Neural progenitor cell (in vitro differentiated cells): ENCODE results near the gene IKBKE. TPM values are rescaled to one million over a fixed set of nuclear protein-coding genes. Genes with fewer than 3 reads are reported as not detected.

Experiments
- DNase-seq: peaks from one replicate; pipeline ENCODE4 v3.0.0-alpha.2; 2016; ENCODE audit warnings: low spot score
- H2AFZ ChIP-seq: fragments of 200-600 bp; sonication (generic); replicated peaks from 2 replicates; pipeline ENCODE4 v1.6.1; 2016; ENCODE audit warnings: antibody characterized with exemption
- H3F3A ChIP-seq: fragments of 200-600 bp; sonication (generic); 2 replicates; pipeline ENCODE4 v1.6.1; 2016; ENCODE audit warnings: antibody characterized with exemption, low read depth
- H3K27ac ChIP-seq: fragments of 200-600 bp; sonication (generic); 2 replicates; pipeline ENCODE4 v1.5.1; 2016; ENCODE audit warnings: mild to moderate bottlenecking
- H3K27me3 ChIP-seq: fragments of 200-600 bp; sonication (generic); 2 replicates; pipeline ENCODE4 v1.6.1; 2016; ENCODE audit warnings: mild to moderate bottlenecking, moderate library complexity
- H3K36me3 ChIP-seq: fragments of 200-600 bp; sonication (generic); 2 replicates; pipeline ENCODE4 v1.5.1; 2016
- H3K4me1 ChIP-seq: fragments of 200-600 bp; sonication (generic); 2 replicates; pipeline ENCODE4 v1.6.1; 2016; ENCODE audit warnings: mixed run types
- H3K4me2 ChIP-seq: fragments of 200-600 bp; sonication (generic); 2 replicates; pipeline ENCODE4 v1.6.1; 2016
- H3K4me3 ChIP-seq: fragments of 200-600 bp; sonication (generic); 2 replicates; pipeline ENCODE4 v1.5.1; 2016
- H3K79me2 ChIP-seq: fragments of 200-600 bp; sonication (generic); 2 replicates; pipeline ENCODE4 v1.6.1; 2016; ENCODE audit warnings: low read depth
- H3K9ac ChIP-seq: fragments of 200-600 bp; sonication (generic); 2 replicates; pipeline ENCODE4 v1.6.1; 2016
- H3K9me3 ChIP-seq: fragments of 200-600 bp; sonication (generic); 2 replicates; pipeline ENCODE4 v1.5.1; 2016; ENCODE audit warnings: low read depth
- H4K20me1 ChIP-seq: fragments of 200-600 bp; sonication (generic); 2 replicates; pipeline ENCODE4 v1.6.1; 2016; ENCODE audit warnings: low read depth
- H3K27ac Mint-ChIP-seq: 3 replicates; pipeline ENCODE4 v1.8.0; 2021; ENCODE audit warnings: mixed read lengths
- H3K27me3 Mint-ChIP-seq: 2 replicates; pipeline ENCODE4 v1.8.0; 2022; ENCODE audit warnings: low read depth, mild to moderate bottlenecking, inconsistent platforms, moderate library complexity, mixed read lengths; ENCODE audit not compliant: insufficient read depth
- H3K36me3 Mint-ChIP-seq: 3 replicates; pipeline ENCODE4 v1.8.0; 2021; ENCODE audit warnings: mixed read lengths
- H3K4me1 Mint-ChIP-seq: 3 replicates; pipeline ENCODE4 v1.8.0; 2021; ENCODE audit warnings: mixed read lengths
- H3K4me3 Mint-ChIP-seq: 3 replicates; pipeline ENCODE4 v1.8.0; 2021; ENCODE audit warnings: mild to moderate bottlenecking, moderate library complexity, mixed read lengths
- H3K9me3 Mint-ChIP-seq: 3 replicates; pipeline ENCODE4 v1.8.0; 2020; ENCODE audit warnings: mixed read lengths
- EZH2 ChIP-seq: fragments of 200-600 bp; sonication (generic); IDR thresholded peaks from 2 replicates; pipeline ENCODE4 v1.6.1; 2017; ENCODE audit warnings: antibody characterized with exemption, mild to moderate bottlenecking, moderate library complexity
- EZH2phosphoT487 ChIP-seq: fragments of 200-600 bp; sonication (generic); IDR thresholded peaks from 2 replicates; pipeline ENCODE4 v1.6.1; 2017; ENCODE audit warnings: antibody characterized with exemption
- total RNA-seq: library from RNA; depleted of rRNA; stranded (reverse); fragments of >200 nt; gene quantifications from 2 replicates; pipeline ENCODE4 v1.2.3, GENCODE V29; 2015; ENCODE audit warnings: low replicate concordance
- TF ChIP-seq, protein P1 (sequence below): fragments of 200-600 bp; sonication (generic); IDR thresholded peaks from 2 replicates; pipeline ENCODE4 v1.5.1; 2017; ENCODE audit warnings: antibody characterized with exemption, mild to moderate bottlenecking

IKBKE gene
- total RNA-seq, 1 donor from 2014 or later, result 0.26 TPM

DNA sequence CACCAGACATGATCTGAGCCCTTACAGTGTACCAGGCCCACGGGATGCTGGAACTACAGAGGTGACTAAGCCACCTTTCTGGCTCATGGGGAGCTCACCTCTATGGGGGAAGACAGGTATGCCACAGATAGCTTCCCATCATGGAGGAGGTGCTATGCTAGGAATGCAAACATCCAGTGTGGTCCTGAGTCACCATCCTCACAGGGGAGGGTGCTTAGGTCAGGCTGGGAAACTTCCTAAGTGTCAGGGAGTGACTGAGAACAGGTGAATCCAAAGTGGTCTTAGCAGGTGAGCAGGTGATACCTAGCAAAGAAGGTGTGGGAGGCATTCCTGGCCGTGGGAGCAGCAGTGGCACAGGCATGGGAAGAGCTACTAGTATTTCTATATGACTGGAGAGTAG is 28.4 kb downstream of the IKBKE start:
- H3K4me2 ChIP-seq, result no peak overlapping the region
- Mint-ChIP-seq H3K4me1 (no peaks in the 10 kb centered on the region), H3K27me3 (peaks cover 2% of the 10 kb centered on the region), H3K27ac (no peak overlapping the region), H3K36me3 (no peaks in the 10 kb centered on the region), H3K9me3 (no peaks in the 10 kb centered on the region), H3K4me3 (no peak overlapping the region)
- H3K79me2 ChIP-seq, result no peaks in the 10 kb centered on the region
- peaks cover 6% of the 10 kb centered on the region for H3K4me1 ChIP-seq
- TF ChIP-seq, protein P1, sequence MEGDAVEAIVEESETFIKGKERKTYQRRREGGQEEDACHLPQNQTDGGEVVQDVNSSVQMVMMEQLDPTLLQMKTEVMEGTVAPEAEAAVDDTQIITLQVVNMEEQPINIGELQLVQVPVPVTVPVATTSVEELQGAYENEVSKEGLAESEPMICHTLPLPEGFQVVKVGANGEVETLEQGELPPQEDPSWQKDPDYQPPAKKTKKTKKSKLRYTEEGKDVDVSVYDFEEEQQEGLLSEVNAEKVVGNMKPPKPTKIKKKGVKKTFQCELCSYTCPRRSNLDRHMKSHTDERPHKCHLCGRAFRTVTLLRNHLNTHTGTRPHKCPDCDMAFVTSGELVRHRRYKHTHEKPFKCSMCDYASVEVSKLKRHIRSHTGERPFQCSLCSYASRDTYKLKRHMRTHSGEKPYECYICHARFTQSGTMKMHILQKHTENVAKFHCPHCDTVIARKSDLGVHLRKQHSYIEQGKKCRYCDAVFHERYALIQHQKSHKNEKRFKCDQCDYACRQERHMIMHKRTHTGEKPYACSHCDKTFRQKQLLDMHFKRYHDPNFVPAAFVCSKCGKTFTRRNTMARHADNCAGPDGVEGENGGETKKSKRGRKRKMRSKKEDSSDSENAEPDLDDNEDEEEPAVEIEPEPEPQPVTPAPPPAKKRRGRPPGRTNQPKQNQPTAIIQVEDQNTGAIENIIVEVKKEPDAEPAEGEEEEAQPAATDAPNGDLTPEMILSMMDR, result no peak
- TF ChIP-seq EZH2phosphoT487, result no peak
- TF ChIP-seq EZH2, result no peak
- no peaks in the 10 kb centered on the region for H3K9me3 ChIP-seq
- no peak overlapping the region for H3K4me3 ChIP-seq
- no peaks in the 10 kb centered on the region for H4K20me1 ChIP-seq
- no peaks in the 10 kb centered on the region for H3K36me3 ChIP-seq
- DNase-seq, result no peak
- peaks cover 18% of the 10 kb centered on the region for H3K27me3 ChIP-seq
- H3F3A ChIP-seq, result no peaks in the 10 kb centered on the region
- no peak overlapping the region for H2AFZ ChIP-seq
- no peak overlapping the region for H3K9ac ChIP-seq
- no peak overlapping the region for H3K27ac ChIP-seq

DNA sequence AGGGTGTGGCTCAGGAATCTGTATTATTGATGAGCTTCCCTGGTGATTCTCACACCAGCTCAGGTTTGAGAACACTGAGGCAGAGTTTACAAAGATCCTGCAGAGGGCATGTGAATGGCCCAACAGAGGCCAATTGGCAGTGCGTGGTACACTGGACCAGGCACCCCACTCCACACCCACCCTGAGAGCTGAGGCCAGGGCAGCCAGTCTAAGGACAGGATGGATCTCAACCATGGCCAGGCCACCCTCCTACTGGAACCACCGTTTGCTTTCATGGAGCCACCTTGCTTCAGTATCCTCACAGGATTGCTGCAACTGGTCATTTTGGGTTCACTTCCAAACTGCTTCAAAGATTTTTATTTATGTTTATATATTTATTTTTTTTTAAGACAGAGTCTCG is 29.8 kb downstream of the IKBKE start:
- no peaks in the 10 kb centered on the region for H3K9me3 ChIP-seq
- DNase-seq, result no peak
- no peaks in the 10 kb centered on the region for H3K79me2 ChIP-seq
- no peak overlapping the region for H3K4me2 ChIP-seq
- Mint-ChIP-seq H3K27me3 (peaks cover 7% of the 10 kb centered on the region), H3K9me3 (no peaks in the 10 kb centered on the region), H3K27ac (no peak overlapping the region), H3K36me3 (no peaks in the 10 kb centered on the region), H3K4me3 (no peak overlapping the region), H3K4me1 (peaks cover 2% of the 10 kb centered on the region)
- peaks cover 6% of the 10 kb centered on the region for H3K4me1 ChIP-seq
- no peaks in the 10 kb centered on the region for H3K36me3 ChIP-seq
- TF ChIP-seq EZH2phosphoT487 (no peak), EZH2 (no peak)
- TF ChIP-seq, protein P1, result no peak
- H4K20me1 ChIP-seq, result no peaks in the 10 kb centered on the region
- peaks cover 31% of the 10 kb centered on the region for H3K27me3 ChIP-seq
- H3K4me3 ChIP-seq, result no peak overlapping the region
- no peak overlapping the region for H2AFZ ChIP-seq
- H3F3A ChIP-seq, result no peaks in the 10 kb centered on the region
- no peak overlapping the region for H3K9ac ChIP-seq
- H3K27ac ChIP-seq, result no peak overlapping the region

DNA sequence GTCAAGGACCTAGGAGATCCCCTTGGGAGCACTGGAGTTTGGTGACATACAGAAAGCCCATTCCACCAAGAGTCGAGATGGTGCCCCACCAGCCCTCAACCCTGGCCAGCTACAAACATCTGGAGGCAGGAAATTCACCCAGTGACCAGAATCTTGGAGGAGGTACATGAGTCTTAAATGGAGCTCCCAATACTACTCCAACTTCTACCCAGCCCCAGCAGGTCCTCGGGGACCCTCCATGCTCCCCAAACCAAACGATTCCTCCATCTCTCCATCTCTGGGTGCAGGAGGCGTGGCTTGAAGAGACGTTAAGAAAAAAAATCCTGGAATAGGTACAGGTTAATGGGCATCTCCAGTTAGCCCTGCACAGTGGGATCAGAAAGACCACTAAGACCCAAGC is 31.6 kb downstream of the IKBKE start:
- Mint-ChIP-seq H3K27ac (no peak overlapping the region), H3K4me1 (peaks cover 7% of the 10 kb centered on the region), H3K36me3 (no peaks in the 10 kb centered on the region), H3K4me3 (no peak overlapping the region), H3K9me3 (no peaks in the 10 kb centered on the region), H3K27me3 (peaks cover 26% of the 10 kb centered on the region)
- Histone ChIP-seq H3K79me2 (no peaks in the 10 kb centered on the region), H3K27ac (no peak overlapping the region), H3K9ac (no peak overlapping the region), H3K4me3 (no peak overlapping the region), H3K36me3 (no peaks in the 10 kb centered on the region), H3K9me3 (no peaks in the 10 kb centered on the region), H3F3A (no peaks in the 10 kb centered on the region), H4K20me1 (no peaks in the 10 kb centered on the region), H3K4me2 (no peak overlapping the region), H3K4me1 (peaks cover 6% of the 10 kb centered on the region), H2AFZ (no peak overlapping the region), H3K27me3 (peaks cover 50% of the 10 kb centered on the region)
- TF ChIP-seq EZH2, result no peak
- TF ChIP-seq, protein P1, result no peak
- no peak for TF ChIP-seq EZH2phosphoT487
- DNase-seq, result no peak
